Mesendoderm (in vitro differentiated cells): ENCODE measurements around the gene UFSP1.
A peak's percentile ranks its signal among the peaks of the same experiment; 100 is the strongest.

Source experiments
- DNase-seq: peaks from one replicate; pipeline ENCODE4 v3.0.0; 2013
- H2AK5ac ChIP-seq: 2 replicates; pipeline ENCODE4 v1.6.1; 2013; ENCODE audit warnings: low read length, inconsistent platforms
- H2BK120ac ChIP-seq: 2 replicates; pipeline ENCODE4 v1.6.1; 2013; ENCODE audit warnings: low read depth, mild to moderate bottlenecking, low read length, moderate library complexity, mixed read lengths
- H2BK15ac ChIP-seq: replicated peaks from 2 replicates; pipeline ENCODE4 v1.6.1; 2013; ENCODE audit warnings: low read depth, mild to moderate bottlenecking, moderate library complexity
- H2BK5ac ChIP-seq: 2 replicates; pipeline ENCODE4 v1.6.1; 2013; ENCODE audit warnings: low read length, inconsistent platforms
- H3K18ac ChIP-seq: 2 replicates; pipeline ENCODE4 v1.6.1; 2013; ENCODE audit warnings: mild to moderate bottlenecking, low read length, mixed read lengths
- H3K23ac ChIP-seq: one replicate; pipeline ENCODE4 v1.6.1; 2013; ENCODE audit warnings: low read length
- H3K27ac ChIP-seq: 2 replicates; pipeline ENCODE4 v1.5.1; 2013; ENCODE audit warnings: low read depth, mild to moderate bottlenecking, inconsistent platforms, low read length, moderate library complexity
- H3K27me3 ChIP-seq: 2 replicates; pipeline ENCODE4 v1.6.1; 2013; ENCODE audit warnings: low read length, control low read depth, mild to moderate bottlenecking, inconsistent platforms; ENCODE audit not compliant: insufficient read depth, poor library complexity
- H3K36me3 ChIP-seq: 2 replicates; pipeline ENCODE4 v1.6.1; 2013; ENCODE audit warnings: low read length, inconsistent platforms; ENCODE audit not compliant: control insufficient read depth, insufficient read depth
- H3K4ac ChIP-seq: one replicate; pipeline ENCODE4 v1.6.1; 2013; ENCODE audit warnings: low read depth, mild to moderate bottlenecking, low read length, moderate library complexity
- H3K4me1 ChIP-seq: 2 replicates; pipeline ENCODE4 v1.6.1; 2013; ENCODE audit warnings: low read depth, low read length, inconsistent platforms; ENCODE audit not compliant: control insufficient read depth
- H3K4me2 ChIP-seq: 2 replicates; pipeline ENCODE4 v1.6.1; 2013; ENCODE audit warnings: low read length
- H3K4me3 ChIP-seq: 2 replicates; pipeline ENCODE4 v1.5.1; 2013; ENCODE audit warnings: mild to moderate bottlenecking, low read length
- H3K56ac ChIP-seq: one replicate; pipeline ENCODE4 v1.6.1; 2013; ENCODE audit warnings: low read length
- H3K79me1 ChIP-seq: 2 replicates; pipeline ENCODE4 v1.6.1; 2013; ENCODE audit warnings: low read length, inconsistent platforms
- H3K79me2 ChIP-seq: 2 replicates; pipeline ENCODE4 v1.6.1; 2013; ENCODE audit warnings: mild to moderate bottlenecking, low read length; ENCODE audit not compliant: control insufficient read depth, insufficient read depth
- H3K9ac ChIP-seq: 2 replicates; pipeline ENCODE4 v1.6.1; 2013; ENCODE audit warnings: low read length, inconsistent platforms
- H4K5ac ChIP-seq: one replicate; pipeline ENCODE4 v1.6.1; 2013; ENCODE audit warnings: low read length
- H4K8ac ChIP-seq: one replicate; pipeline ENCODE4 v1.6.1; 2013; ENCODE audit warnings: low read depth, mild to moderate bottlenecking, control low read depth, low read length, moderate library complexity
- WGBS: extraction: QIAGEN DNeasy Blood & Tissue Kit; methylation state at CpG from one replicate; pipeline ENCODE4 v1.1.7; 2013; ENCODE audit warnings: low lambda C conversion rate, missing lambda C conversion rate; ENCODE audit not compliant: insufficient coverage; ENCODE audit errors: extremely low coverage; 5-methylcytosine and 5-hydroxymethylcytosine counted together

UFSP1 gene

GRCh38 chr7:100891568-100892247 is 2.2 kb upstream of the UFSP1 start:
- peak overlapping the region; percentile 29 for H3K18ac ChIP-seq
- H3K27ac ChIP-seq, result peak overlapping the region; percentile 95
- H3K4me1 ChIP-seq, result peaks cover 2% of the 10 kb centered on the region
- H3K36me3 ChIP-seq, result peaks cover 3% of the 10 kb centered on the region
- H3K4ac ChIP-seq, result no peak overlapping the region
- peak overlapping the region; percentile 100 for H3K56ac ChIP-seq
- no peaks in the 10 kb centered on the region for H3K79me1 ChIP-seq
- H3K9ac ChIP-seq, result peak overlapping the region; percentile 97
- H2BK120ac ChIP-seq, result no peak overlapping the region
- H3K23ac ChIP-seq, result no peak overlapping the region
- peak overlapping the region; percentile 90 for H3K4me2 ChIP-seq
- peaks cover 15% of the 10 kb centered on the region for H3K79me2 ChIP-seq
- no peak overlapping the region for H4K8ac ChIP-seq
- DNase-seq, result peak; percentile 71
- H2AK5ac ChIP-seq, result no peak overlapping the region
- no peaks in the 10 kb centered on the region for H3K27me3 ChIP-seq
- no peak overlapping the region for H2BK15ac ChIP-seq
- WGBS, result no CpG with 5 or more reads among the region's 8 CpGs
- H2BK5ac ChIP-seq, result no peak overlapping the region
- H4K5ac ChIP-seq, result no peak overlapping the region
- H3K4me3 ChIP-seq, result no peak overlapping the region

GRCh38 chr7:100890653-100891567 is 1.4 kb upstream of the UFSP1 start:
- no CpG with 5 or more reads among the region's 43 CpGs for WGBS
- Histone ChIP-seq H3K27me3 (no peaks in the 10 kb centered on the region), H3K18ac (peak overlapping the region; percentile 29), H3K27ac (peak overlapping the region; percentile 95), H4K8ac (no peak overlapping the region), H3K4ac (peak overlapping the region; percentile 49), H3K4me3 (peak overlapping the region; percentile 27), H2BK5ac (peak overlapping the region; percentile 95), H3K56ac (peak overlapping the region; percentile 100), H3K4me1 (peaks cover 2% of the 10 kb centered on the region), H4K5ac (peak overlapping the region; percentile 73), H3K79me1 (no peaks in the 10 kb centered on the region), H3K36me3 (peaks cover 7% of the 10 kb centered on the region), H3K79me2 (peaks cover 15% of the 10 kb centered on the region), H3K23ac (no peak overlapping the region), H2BK120ac (peak overlapping the region; percentile 1), H3K4me2 (peak overlapping the region; percentile 90), H2BK15ac (no peak overlapping the region), H3K9ac (peak overlapping the region; percentile 97), H2AK5ac (no peak overlapping the region)
- DNase-seq, result no peak

GRCh38 chr7:100888291-100888987 is 1.1 kb downstream of the UFSP1 start:
- peak overlapping the region; percentile 98 for H3K56ac ChIP-seq
- no peak overlapping the region for H2AK5ac ChIP-seq
- WGBS, result no CpG with 5 or more reads among the region's 18 CpGs
- peak overlapping the region; percentile 74 for H3K27ac ChIP-seq
- no peak overlapping the region for H3K4ac ChIP-seq
- H3K4me2 ChIP-seq, result peak overlapping the region; percentile 67
- H4K8ac ChIP-seq, result no peak overlapping the region
- H3K36me3 ChIP-seq, result peaks cover 23% of the 10 kb centered on the region
- no peak overlapping the region for H2BK5ac ChIP-seq
- H3K18ac ChIP-seq, result peak overlapping the region; percentile 70
- peaks cover 15% of the 10 kb centered on the region for H3K79me2 ChIP-seq
- no peak for DNase-seq
- H3K27me3 ChIP-seq, result no peaks in the 10 kb centered on the region
- H4K5ac ChIP-seq, result no peak overlapping the region
- H2BK15ac ChIP-seq, result no peak overlapping the region
- H2BK120ac ChIP-seq, result no peak overlapping the region
- H3K9ac ChIP-seq, result peak overlapping the region; percentile 87
- peaks cover 2% of the 10 kb centered on the region for H3K4me1 ChIP-seq
- H3K4me3 ChIP-seq, result peak overlapping the region; percentile 71
- H3K79me1 ChIP-seq, result peaks cover 1% of the 10 kb centered on the region
- no peak overlapping the region for H3K23ac ChIP-seq

GRCh38 chr7:100887516-100888290 is 1.8 kb downstream of the UFSP1 start:
- Histone ChIP-seq H3K79me1 (peaks cover 4% of the 10 kb centered on the region), H2AK5ac (no peak overlapping the region), H4K8ac (no peak overlapping the region), H4K5ac (no peak overlapping the region), H3K4me2 (no peak overlapping the region), H3K9ac (peak overlapping the region; percentile 87), H3K4ac (no peak overlapping the region), H2BK120ac (no peak overlapping the region), H3K27me3 (no peaks in the 10 kb centered on the region), H3K4me3 (no peak overlapping the region), H3K36me3 (peaks cover 26% of the 10 kb centered on the region), H2BK15ac (no peak overlapping the region), H2BK5ac (no peak overlapping the region), H3K23ac (no peak overlapping the region), H3K4me1 (peaks cover 2% of the 10 kb centered on the region), H3K27ac (no peak overlapping the region), H3K56ac (peak overlapping the region; percentile 1), H3K18ac (no peak overlapping the region), H3K79me2 (peaks cover 17% of the 10 kb centered on the region)
- no peak for DNase-seq
- no CpG with 5 or more reads among the region's 21 CpGs for WGBS

- H3K18ac ChIP-seq, result no peak overlapping the region
- H3K79me2 ChIP-seq, result peaks cover 17% of the 10 kb centered on the region
- H2BK15ac ChIP-seq, result no peak overlapping the region
- H2BK120ac ChIP-seq, result no peak overlapping the region
- no peak overlapping the region for H2AK5ac ChIP-seq
- no peak overlapping the region for H3K27ac ChIP-seq
- no peaks in the 10 kb centered on the region for H3K27me3 ChIP-seq
- H3K56ac ChIP-seq, result peak overlapping the region; percentile 1
- H3K4me1 ChIP-seq, result peaks cover 2% of the 10 kb centered on the region
- H3K36me3 ChIP-seq, result peaks cover 29% of the 10 kb centered on the region
- WGBS, result no CpG with 5 or more reads among the region's 25 CpGs
- H3K4me3 ChIP-seq, result no peak overlapping the region
- H3K4me2 ChIP-seq, result no peak overlapping the region
- no peak for DNase-seq
- H3K79me1 ChIP-seq, result peaks cover 4% of the 10 kb centered on the region
- no peak overlapping the region for H3K4ac ChIP-seq
- no peak overlapping the region for H4K5ac ChIP-seq
- no peak overlapping the region for H4K8ac ChIP-seq
- no peak overlapping the region for H3K23ac ChIP-seq
- no peak overlapping the region for H3K9ac ChIP-seq
- H2BK5ac ChIP-seq, result no peak overlapping the region
Measured at GRCh38 chr7:100886936-100887515, 2.5 kb downstream of the UFSP1 start.
